GM21529 (cell line): ENCODE data around the gene MRPL16.

Source experiments
- ATAC-seq: cut with Tn5 transposase; IDR thresholded peaks from one replicate; pipeline ENCODE4 v1.9.1; 2021; ENCODE audit not compliant: unreplicated experiment

Gene MRPL16

DNA sequence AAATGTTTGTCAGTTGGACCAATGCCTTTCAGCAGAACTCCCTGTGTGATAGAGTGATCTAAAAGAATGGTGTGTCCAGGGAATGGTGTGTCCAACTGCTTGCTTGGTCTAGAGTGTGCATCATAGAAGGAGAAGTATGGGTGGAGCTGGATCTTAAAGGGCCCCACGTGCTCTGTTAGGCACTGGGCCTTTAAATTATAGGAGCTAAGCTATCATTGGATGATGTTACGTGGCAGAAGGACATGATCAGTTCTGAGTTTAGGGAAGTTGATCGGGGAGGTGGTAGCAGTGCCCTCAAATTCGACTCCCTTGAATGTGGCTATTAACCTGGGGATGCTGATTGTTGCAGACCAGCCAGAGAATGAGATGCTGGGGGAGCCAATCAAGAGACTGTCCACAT is 39.0 kb downstream of the MRPL16 start:
- ATAC-seq: no peak

DNA sequence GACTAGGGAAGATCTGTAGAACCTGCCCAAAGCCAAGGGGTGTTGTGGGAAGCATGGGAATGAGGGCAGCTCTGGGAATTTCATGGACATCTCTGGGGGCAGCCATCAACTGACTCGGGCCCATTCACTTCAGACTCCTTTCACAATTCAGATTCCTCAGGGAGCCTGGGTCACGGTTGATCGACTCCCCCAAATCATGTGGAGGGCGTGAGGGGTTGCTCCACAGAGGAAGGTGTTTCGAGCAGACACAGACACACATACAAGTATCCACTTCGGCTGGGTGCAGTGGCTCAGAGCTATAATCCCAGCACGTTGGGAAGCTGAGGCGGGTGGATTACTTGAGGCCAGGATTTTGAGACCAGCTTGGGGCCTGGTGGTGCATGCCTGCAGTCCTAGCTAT is 39.7 kb downstream of the MRPL16 start:
- ATAC-seq: no peak

DNA sequence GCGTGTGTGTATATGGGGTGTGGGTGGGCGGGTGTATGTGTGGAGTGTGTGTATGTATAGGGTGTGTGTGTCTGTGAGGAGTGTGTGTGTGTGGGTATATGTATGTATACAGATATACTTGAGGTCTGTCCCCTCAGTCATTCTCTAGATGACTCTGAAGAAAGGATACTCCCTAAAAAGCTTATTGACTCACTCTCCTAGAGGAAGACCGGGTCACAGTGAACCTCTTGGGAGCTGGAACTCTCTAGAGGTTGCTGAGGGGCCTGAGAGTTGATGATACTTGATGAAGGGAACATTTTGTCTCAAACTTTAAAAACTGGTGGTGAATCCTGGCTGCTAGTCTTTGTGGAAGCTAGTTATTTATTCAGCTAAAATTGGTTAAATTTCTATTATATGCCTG is 40.3 kb downstream of the MRPL16 start:
- no peak for ATAC-seq

DNA sequence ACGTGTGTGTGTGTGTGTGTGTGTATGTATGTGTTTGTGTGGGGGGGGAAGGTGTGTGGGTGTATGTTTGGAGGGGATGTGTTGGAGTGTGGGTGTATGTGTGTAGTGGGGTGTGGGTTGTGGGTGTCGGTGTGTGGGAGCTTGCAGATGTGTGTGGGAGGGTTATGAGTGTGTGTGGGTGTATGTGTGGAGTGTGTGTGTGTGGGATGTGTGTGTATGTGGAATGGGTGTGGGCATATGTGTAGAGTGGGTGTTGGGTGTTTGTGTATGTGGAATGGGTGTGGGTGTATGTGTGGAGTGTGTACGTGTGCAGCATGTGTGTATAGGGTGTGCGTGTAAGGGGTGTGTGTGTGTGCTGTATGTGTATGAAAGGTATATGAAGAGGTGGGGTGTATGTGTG is 40.8 kb downstream of the MRPL16 start:
- no peak for ATAC-seq

DNA sequence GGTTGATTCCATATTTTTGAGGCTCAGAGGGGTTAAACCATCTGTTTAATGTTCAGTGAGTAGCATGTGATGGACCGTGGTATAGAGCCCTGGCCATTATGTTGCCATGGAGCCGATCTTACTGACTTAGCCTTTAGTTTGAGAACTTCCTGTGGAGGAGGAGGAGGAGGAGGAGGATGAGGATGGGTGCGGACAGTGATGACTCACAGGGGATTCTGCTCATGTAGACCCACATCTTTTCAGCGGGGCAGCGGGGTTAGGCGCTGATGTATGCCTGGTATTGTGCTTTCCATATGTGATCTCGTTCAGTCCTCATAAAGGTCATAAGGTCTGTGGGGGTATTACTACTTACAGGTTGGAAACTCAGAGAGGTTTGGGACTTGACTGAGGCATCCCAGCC is 41.5 kb downstream of the MRPL16 start:
- no peak for ATAC-seq

DNA sequence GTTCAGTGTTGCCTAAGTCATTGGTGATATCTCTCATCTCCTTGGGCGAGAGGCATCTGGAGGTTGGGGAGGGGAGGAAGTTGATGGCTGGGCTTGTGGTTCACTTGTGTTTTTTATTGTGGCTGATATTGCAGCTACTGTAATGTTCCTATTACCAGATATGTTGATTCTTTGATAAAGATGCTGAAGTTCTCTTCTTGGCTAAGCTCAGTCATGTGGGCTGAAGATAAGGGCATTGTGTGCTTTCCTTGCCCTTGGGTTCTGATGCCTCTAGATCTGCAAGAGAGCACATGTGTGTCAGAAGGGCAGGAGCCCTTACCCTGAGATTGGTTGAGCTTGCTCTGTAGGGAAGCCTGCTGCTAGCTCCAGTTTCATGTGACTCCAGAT is 43.4 kb downstream of the MRPL16 start:
- ATAC-seq: no peak

DNA sequence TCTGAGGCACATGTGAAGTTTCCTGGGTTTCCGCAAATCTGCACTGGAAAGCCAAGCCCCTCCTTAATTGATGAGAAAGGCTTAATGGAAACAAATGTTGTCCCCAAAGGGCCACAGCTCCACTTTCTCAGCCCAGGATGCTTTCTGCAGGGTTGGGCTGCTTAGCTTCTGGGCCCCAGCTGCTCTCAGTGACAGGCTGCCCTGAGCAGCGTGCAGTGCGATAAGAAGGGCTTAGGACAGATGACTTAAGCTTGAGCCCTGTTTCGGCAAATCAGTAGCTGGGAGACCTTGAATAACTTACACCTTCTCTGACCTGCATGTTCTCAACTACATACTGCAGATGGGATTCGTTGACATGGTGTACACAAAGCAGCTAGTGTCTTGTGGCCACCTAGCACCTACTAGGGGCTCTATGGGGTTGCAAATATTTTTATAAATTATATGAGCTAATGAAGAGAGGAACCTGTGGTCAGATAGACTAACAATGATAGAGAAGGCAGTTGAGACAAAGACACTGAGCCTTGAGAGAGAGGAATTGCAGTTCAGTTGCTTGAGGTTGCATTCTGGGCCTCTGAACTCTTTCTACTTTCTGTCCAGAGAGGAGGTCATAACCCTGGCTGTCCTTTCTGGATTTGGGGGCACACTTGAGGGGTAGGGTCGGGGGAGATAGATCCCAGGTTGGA is 43.9 kb downstream of the MRPL16 start:
- ATAC-seq: no peak

DNA sequence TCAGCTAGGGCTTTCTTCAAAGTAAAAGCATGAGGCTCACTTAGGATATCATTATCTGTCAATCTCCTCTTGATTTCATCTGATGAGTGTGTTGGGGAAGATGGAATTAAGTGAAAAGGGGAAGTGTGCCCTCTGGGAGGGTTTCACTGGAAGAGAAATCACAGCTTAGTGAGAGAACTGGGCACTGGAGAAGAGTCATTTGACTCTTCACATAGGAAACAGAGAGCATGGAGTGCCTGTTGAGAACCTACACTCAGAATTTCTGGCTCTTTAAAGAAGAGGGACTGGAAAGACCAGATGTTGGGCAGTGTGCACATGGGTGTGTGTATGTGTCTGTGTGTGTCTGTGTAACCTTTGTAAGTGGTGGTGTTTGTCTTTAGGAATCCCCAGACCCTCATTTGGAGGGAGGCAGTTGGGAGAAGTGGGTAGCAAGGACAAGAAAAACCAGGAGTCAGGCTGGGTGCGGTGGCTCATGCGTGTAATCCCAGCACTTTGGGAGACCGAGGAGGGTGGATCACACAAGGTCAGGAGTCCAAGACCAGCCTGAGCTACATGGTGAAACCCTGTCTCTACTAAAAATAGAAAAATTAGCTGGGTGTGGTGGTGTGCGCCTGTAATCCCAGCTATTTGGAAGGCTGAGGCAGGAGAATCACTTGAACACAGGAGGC is 45.4 kb downstream of the MRPL16 start:
- no peak for ATAC-seq

DNA sequence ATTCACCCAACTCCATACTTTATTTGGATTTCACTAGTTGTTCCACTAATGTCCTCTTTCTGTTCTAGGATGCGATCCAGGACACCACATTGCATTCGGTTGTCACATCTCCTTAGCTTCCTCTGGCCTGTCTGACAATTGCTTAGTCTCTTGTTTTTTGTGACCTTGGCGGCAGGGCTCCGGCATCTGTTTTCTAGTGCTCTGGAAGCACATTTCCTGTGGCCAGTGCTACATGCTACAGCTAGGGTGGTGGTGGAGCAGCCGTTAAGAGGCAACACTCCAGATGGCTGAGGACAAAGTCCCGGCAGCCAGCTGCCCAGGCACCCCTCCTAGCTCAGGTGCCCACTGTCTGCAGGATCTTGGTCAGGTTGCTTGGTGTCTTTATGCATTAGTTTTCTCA is 48.6 kb downstream of the MRPL16 start:
- no peak for ATAC-seq

DNA sequence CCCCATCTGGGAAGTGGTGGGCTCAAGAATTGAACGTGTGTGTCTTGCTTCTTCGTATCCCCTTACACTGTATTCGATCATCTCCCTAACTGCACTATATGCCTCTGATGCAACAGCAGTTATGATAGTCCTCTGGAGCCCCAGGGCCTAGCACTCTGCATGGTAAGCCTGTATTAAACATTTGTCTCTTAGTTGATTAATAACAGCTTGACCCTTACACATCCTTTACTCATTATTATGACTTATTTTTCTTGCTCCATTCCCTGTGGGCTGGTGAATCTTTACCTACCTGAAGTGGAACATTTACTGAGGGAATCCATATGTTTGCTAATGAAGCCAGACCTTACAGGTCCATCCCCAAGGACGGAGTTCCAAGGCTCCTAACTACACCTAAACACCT is 49.8 kb downstream of the MRPL16 start:
- no peak for ATAC-seq

DNA sequence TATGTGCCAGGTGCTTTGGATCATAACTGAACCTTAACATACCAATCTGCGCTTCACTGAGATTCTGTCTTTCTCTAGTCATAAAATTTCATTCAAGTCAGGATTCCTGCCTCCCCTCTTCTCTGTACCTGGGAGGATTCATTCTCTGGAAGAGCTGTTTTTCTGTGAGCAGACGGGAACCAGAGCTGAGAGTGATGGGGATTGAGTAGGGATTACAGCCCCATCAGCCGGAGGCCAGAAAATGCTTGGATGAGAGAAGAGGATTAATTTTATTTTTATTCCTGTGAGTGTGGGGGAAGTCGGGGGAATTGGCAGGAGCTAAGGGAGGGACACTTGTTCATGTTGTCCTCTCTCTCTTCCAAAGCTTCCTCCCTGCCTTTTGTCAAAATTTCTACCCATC is 50.7 kb downstream of the MRPL16 start:
- no peak for ATAC-seq

DNA sequence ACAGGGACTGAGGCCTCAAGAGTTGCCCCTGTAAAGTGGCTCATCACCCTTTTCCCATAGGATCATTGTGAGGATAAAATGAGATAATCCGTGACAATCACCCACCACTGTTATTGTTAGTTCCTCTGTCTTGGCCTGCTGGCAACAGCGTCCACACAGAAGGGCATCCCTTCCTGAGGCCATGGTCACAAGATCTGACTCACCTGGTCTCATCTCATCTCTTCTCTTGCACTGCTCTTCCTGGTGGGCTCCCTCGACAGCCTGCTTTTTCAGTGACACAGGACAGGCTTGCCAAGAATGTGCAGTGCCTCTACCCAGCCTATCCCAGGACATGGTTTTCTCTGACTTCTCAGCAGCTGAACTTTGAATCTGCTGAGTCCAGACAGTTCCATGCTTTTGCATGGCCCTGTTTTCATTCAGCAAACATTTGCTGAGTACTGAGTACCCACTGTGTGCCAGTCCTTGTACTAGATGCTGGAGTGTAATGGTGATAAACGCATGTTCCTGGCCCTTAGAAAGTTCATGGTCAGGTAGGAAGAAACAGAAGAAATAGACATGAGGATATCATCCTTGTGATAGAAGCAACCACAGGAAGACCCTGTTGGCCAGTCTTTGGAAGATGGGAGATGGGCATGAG is 52.1 kb downstream of the MRPL16 start:
- ATAC-seq: no peak

DNA sequence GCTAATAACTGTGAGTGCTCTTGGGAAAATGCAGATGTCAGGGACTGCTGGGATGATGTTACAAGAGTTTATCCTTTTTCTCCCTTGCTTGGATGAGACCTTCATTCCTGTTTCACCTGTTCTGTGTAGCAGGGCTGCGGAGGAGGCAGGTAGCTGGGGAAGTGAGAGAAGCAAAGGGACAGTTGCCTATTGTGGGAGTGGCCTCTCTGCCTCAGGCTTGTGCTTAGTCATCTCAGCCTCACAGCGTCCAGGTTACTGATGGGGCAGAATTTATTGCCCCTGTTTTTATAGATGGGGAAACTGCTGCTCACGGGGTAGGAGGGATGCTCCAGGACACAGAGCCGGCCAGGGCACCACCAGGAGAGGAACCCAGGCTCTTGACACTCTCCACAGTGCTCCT is 53.7 kb downstream of the MRPL16 start:
- ATAC-seq: no peak

DNA sequence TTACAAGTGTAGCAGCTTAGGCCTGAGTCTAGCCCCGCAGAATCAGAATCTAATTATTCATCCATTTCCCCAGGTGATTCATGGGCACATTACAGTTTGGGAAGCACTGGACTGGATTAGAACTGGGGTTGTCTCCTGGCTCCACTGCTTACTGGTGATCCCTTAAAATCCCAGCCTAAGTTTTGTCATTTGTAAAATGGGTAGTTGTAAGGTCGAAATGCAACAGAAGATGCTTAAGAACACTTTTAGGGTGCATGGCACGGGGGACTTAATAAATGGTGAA is 54.1 kb downstream of the MRPL16 start:
- no peak for ATAC-seq
